ENCODE results near the gene MAML3. TPM values are rescaled to one million over a fixed set of nuclear protein-coding genes. Genes with fewer than 3 reads are reported as not detected.

Gene MAML3
- total RNA-seq, 1 donor from 2014 or later = 8.1 TPM

GRCh38 chr4:139726615-139727014, 427.4 kb downstream of the MAML3 start:
- Mint-ChIP-seq H3K27me3 (ENCODE audit: low read depth, unreplicated experiment) (no peaks in the 10 kb centered on the region), H3K4me1 (ENCODE audit: low read depth, unreplicated experiment) (no peaks in the 10 kb centered on the region), H3K4me3 (ENCODE audit: unreplicated experiment) (no peak overlapping the region), H3K27ac (ENCODE audit: unreplicated experiment) (no peak overlapping the region), H3K9me3 (ENCODE audit: unreplicated experiment) (no peaks in the 10 kb centered on the region), H3K36me3 (ENCODE audit: low read depth, unreplicated experiment) (peaks cover 14% of the 10 kb centered on the region)
- TF ChIP-seq CTCF (IDR thresholded peaks at IDR 0.05; ENCODE audit: insufficient read depth, low read depth, low read length) (no peak), EZH2 (IDR thresholded peaks at IDR 0.05; ENCODE audit: insufficient read depth, low read length) (no peak)
- Histone ChIP-seq H3K9ac (ENCODE audit: low read length) (no peak overlapping the region), H3K79me2 (ENCODE audit: insufficient read depth, low read length) (no peaks in the 10 kb centered on the region), H3K4me2 (ENCODE audit: low read length) (no peak overlapping the region), H4K20me1 (ENCODE audit: insufficient read depth, low read length) (no peaks in the 10 kb centered on the region), H3K4me1 (ENCODE audit: insufficient read depth, low read length) (no peaks in the 10 kb centered on the region), H3K9me3 (ENCODE audit: insufficient read depth, low read depth, low read length) (no peaks in the 10 kb centered on the region), H3K27me3 (ENCODE audit: insufficient read depth, low read length) (no peaks in the 10 kb centered on the region), H3K36me3 (ENCODE audit: insufficient read depth, low read length) (no peaks in the 10 kb centered on the region), H2AFZ (ENCODE audit: low read depth, low read length) (no peak overlapping the region), H3K4me3 (ENCODE audit: insufficient read depth, low read depth, low read length) (no peak overlapping the region), H3K27ac (ENCODE audit: low read depth, low read length) (no peak overlapping the region)
- FAIRE-seq = no peak
- no peak for DNase-seq (ENCODE audit: low read depth)

GRCh38 chr4:139725236-139725635, 428.7 kb downstream of the MAML3 start:
- no peaks in the 10 kb centered on the region for H3K27me3 ChIP-seq (ENCODE audit: insufficient read depth, low read length)
- H3K4me3 Mint-ChIP-seq (ENCODE audit: unreplicated experiment) = no peak overlapping the region
- TF ChIP-seq EZH2 (IDR thresholded peaks at IDR 0.05; ENCODE audit: insufficient read depth, low read length) = no peak
- TF ChIP-seq CTCF (IDR thresholded peaks at IDR 0.05; ENCODE audit: insufficient read depth, low read depth, low read length) = no peak
- no peak overlapping the region for H2AFZ ChIP-seq (ENCODE audit: low read depth, low read length)
- no peak overlapping the region for H3K27ac ChIP-seq (ENCODE audit: low read depth, low read length)
- no peak overlapping the region for H3K9ac ChIP-seq (ENCODE audit: low read length)
- no peak overlapping the region for H3K4me2 ChIP-seq (ENCODE audit: low read length)
- H3K79me2 ChIP-seq (ENCODE audit: insufficient read depth, low read length) = no peaks in the 10 kb centered on the region
- DNase-seq (ENCODE audit: low read depth) (no peak), FAIRE-seq (no peak)
- H3K27me3 Mint-ChIP-seq (ENCODE audit: low read depth, unreplicated experiment) = no peaks in the 10 kb centered on the region
- H3K27ac Mint-ChIP-seq (ENCODE audit: unreplicated experiment) = no peak overlapping the region
- no peaks in the 10 kb centered on the region for H3K9me3 ChIP-seq (ENCODE audit: insufficient read depth, low read depth, low read length)
- no peak overlapping the region for H3K4me3 ChIP-seq (ENCODE audit: insufficient read depth, low read depth, low read length)
- H3K9me3 Mint-ChIP-seq (ENCODE audit: unreplicated experiment) = no peaks in the 10 kb centered on the region
- H3K4me1 Mint-ChIP-seq (ENCODE audit: low read depth, unreplicated experiment) = no peaks in the 10 kb centered on the region
- H3K36me3 ChIP-seq (ENCODE audit: insufficient read depth, low read length) = no peaks in the 10 kb centered on the region
- no peaks in the 10 kb centered on the region for H4K20me1 ChIP-seq (ENCODE audit: insufficient read depth, low read length)
- H3K4me1 ChIP-seq (ENCODE audit: insufficient read depth, low read length) = no peaks in the 10 kb centered on the region
- peaks cover 15% of the 10 kb centered on the region for H3K36me3 Mint-ChIP-seq (ENCODE audit: low read depth, unreplicated experiment)

GRCh38 chr4:139721789-139722188, 432.2 kb downstream of the MAML3 start:
- Histone ChIP-seq H2AFZ (ENCODE audit: low read depth, low read length) (no peak overlapping the region), H3K36me3 (ENCODE audit: insufficient read depth, low read length) (no peaks in the 10 kb centered on the region), H4K20me1 (ENCODE audit: insufficient read depth, low read length) (no peaks in the 10 kb centered on the region), H3K27ac (ENCODE audit: low read depth, low read length) (no peak overlapping the region), H3K9ac (ENCODE audit: low read length) (no peak overlapping the region), H3K9me3 (ENCODE audit: insufficient read depth, low read depth, low read length) (no peaks in the 10 kb centered on the region), H3K27me3 (ENCODE audit: insufficient read depth, low read length) (no peaks in the 10 kb centered on the region), H3K4me3 (ENCODE audit: insufficient read depth, low read depth, low read length) (no peak overlapping the region), H3K4me1 (ENCODE audit: insufficient read depth, low read length) (no peaks in the 10 kb centered on the region), H3K79me2 (ENCODE audit: insufficient read depth, low read length) (no peaks in the 10 kb centered on the region), H3K4me2 (ENCODE audit: low read length) (no peak overlapping the region)
- Mint-ChIP-seq H3K4me3 (ENCODE audit: unreplicated experiment) (no peak overlapping the region), H3K36me3 (ENCODE audit: low read depth, unreplicated experiment) (peaks cover 16% of the 10 kb centered on the region), H3K4me1 (ENCODE audit: low read depth, unreplicated experiment) (no peaks in the 10 kb centered on the region), H3K9me3 (ENCODE audit: unreplicated experiment) (no peaks in the 10 kb centered on the region), H3K27ac (ENCODE audit: unreplicated experiment) (no peak overlapping the region), H3K27me3 (ENCODE audit: low read depth, unreplicated experiment) (no peaks in the 10 kb centered on the region)
- FAIRE-seq = no peak
- DNase-seq (ENCODE audit: low read depth) = no peak
- TF ChIP-seq CTCF (IDR thresholded peaks at IDR 0.05; ENCODE audit: insufficient read depth, low read depth, low read length) = no peak
- TF ChIP-seq EZH2 (IDR thresholded peaks at IDR 0.05; ENCODE audit: insufficient read depth, low read length) = no peak

All from astrocyte (in vitro differentiated cells and primary cell).